Suprapubic skin (tissue), 4 donors: Measurements from ENCODE around the gene GMDS. TPM values are rescaled to one million over a fixed set of nuclear protein-coding genes. Genes with fewer than 3 reads are reported as not detected.

ENCODE experiments used
- DNase-seq, 2 donors: peaks; one replicate each; pipeline ENCODE4 v3.0.0-alpha.2; 2019; ENCODE audit warnings: low spot score in 2 of 2
- H3K27ac ChIP-seq: fragments of 200-600 bp; sonication (generic); one replicate; pipeline ENCODE4 v1.5.1; 2019
- H3K27me3 ChIP-seq: fragments of 200-600 bp; sonication (generic); one replicate; pipeline ENCODE4 v1.5.1; 2019
- H3K36me3 ChIP-seq: fragments of 200-600 bp; sonication (generic); one replicate; pipeline ENCODE4 v1.5.1; 2019
- H3K4me1 ChIP-seq: fragments of 200-600 bp; sonication (generic); one replicate; pipeline ENCODE4 v1.5.1; 2019
- H3K4me3 ChIP-seq: fragments of 200-600 bp; sonication (generic); one replicate; pipeline ENCODE4 v1.5.1; 2019; ENCODE audit warnings: mild to moderate bottlenecking
- H3K9me3 ChIP-seq: fragments of 200-600 bp; sonication (generic); one replicate; pipeline ENCODE4 v1.5.1; 2019
- EP300 ChIP-seq: sonication (generic); formaldehyde crosslinking; IDR thresholded peaks from one replicate; pipeline ENCODE4 v1.6.1; 2017; ENCODE audit warnings: antibody characterized with exemption
- POLR2A ChIP-seq, 2 donors: fragments of 450-650 bp; IDR thresholded peaks; one replicate each; pipeline ENCODE4 v1.6.1; 2017; ENCODE audit warnings: antibody characterized with exemption in 2 of 2, mild to moderate bottlenecking in 2 of 2, moderate library complexity in 2 of 2
- POLR2AphosphoS5 ChIP-seq, 3 donors: sonication (generic); formaldehyde crosslinking; IDR thresholded peaks; one replicate each; pipeline ENCODE4 v1.6.1; 2017; ENCODE audit warnings: antibody characterized with exemption in 3 of 3
- WGBS: methylation state at CpG from one replicate; pipeline ENCODE4 v1.1.5; 2018; 5-methylcytosine and 5-hydroxymethylcytosine counted together
- total RNA-seq, 4 donors: library from RNA; depleted of rRNA; stranded (reverse); fragments of >200 nt; gene quantifications; one replicate each; pipeline ENCODE4 v1.1.0, GENCODE V29; 2016
- TF ChIP-seq, protein P1 (sequence below), 2 donors: fragments of 200-600 bp in 1 of 2; fragments of 450-650 bp in 1 of 2; sonication (generic) in 1 of 2; IDR thresholded peaks; one replicate each; pipeline ENCODE4 v1.5.1; 2016 to 2019; ENCODE audit warnings: antibody characterized with exemption in 2 of 2, mild to moderate bottlenecking in 1 of 2, moderate library complexity in 1 of 2

GMDS gene
- total RNA-seq, 4 donors from 2014 or later: 11.7 to 19.3 (median 13.2) TPM

DNA sequence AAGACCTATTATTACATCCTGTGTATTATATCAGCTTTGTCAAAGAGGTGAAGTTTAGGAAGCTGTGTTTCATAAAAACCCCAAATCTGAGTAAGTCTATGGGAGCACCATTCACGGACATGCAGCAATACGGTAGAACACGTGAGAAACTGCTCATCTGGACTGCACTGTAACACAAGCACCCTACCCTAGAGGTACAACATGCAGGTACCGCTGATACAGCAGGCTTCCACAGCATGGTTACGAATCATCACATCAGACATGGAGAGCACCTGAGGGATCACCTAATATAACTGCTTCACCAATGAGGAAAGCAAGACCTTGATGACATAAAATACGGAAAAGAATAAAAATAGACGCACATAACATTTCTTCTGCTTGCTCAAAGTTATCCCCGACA, 96.7 kb downstream of the GMDS start:
- Histone ChIP-seq H3K27me3 (no peaks in the 10 kb centered on the region), H3K9me3 (no peaks in the 10 kb centered on the region), H3K36me3 (no peaks in the 10 kb centered on the region), H3K27ac (no peak overlapping the region), H3K4me1 (peaks cover 3% of the 10 kb centered on the region), H3K4me3 (no peak overlapping the region)
- DNase-seq: no peak
- TF ChIP-seq EP300: no peak
- TF ChIP-seq POLR2A (IDR thresholded peaks at IDR 0.05): no peak
- TF ChIP-seq, protein P1, sequence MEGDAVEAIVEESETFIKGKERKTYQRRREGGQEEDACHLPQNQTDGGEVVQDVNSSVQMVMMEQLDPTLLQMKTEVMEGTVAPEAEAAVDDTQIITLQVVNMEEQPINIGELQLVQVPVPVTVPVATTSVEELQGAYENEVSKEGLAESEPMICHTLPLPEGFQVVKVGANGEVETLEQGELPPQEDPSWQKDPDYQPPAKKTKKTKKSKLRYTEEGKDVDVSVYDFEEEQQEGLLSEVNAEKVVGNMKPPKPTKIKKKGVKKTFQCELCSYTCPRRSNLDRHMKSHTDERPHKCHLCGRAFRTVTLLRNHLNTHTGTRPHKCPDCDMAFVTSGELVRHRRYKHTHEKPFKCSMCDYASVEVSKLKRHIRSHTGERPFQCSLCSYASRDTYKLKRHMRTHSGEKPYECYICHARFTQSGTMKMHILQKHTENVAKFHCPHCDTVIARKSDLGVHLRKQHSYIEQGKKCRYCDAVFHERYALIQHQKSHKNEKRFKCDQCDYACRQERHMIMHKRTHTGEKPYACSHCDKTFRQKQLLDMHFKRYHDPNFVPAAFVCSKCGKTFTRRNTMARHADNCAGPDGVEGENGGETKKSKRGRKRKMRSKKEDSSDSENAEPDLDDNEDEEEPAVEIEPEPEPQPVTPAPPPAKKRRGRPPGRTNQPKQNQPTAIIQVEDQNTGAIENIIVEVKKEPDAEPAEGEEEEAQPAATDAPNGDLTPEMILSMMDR (IDR thresholded peaks at IDR 0.05): no peak
- no peak for TF ChIP-seq POLR2AphosphoS5 (IDR thresholded peaks at IDR 0.05)
- WGBS: over 99% methylated on average over 8 of the region's 8 CpGs

GRCh38 chr6:2147766-2148448, 97.5 kb downstream of the GMDS start:
- H3K4me3 ChIP-seq: no peak overlapping the region
- DNase-seq: no peak
- no peaks in the 10 kb centered on the region for H3K9me3 ChIP-seq
- peaks cover 3% of the 10 kb centered on the region for H3K4me1 ChIP-seq
- no peak overlapping the region for H3K27ac ChIP-seq
- no peaks in the 10 kb centered on the region for H3K27me3 ChIP-seq
- no peak for TF ChIP-seq EP300
- no peak for TF ChIP-seq POLR2A (IDR thresholded peaks at IDR 0.05)
- no peak for TF ChIP-seq POLR2AphosphoS5 (IDR thresholded peaks at IDR 0.05)
- TF ChIP-seq, protein P1 (IDR thresholded peaks at IDR 0.05): no peak
- WGBS: 75% methylated on average over 6 of the region's 6 CpGs
- no peaks in the 10 kb centered on the region for H3K36me3 ChIP-seq

DNA sequence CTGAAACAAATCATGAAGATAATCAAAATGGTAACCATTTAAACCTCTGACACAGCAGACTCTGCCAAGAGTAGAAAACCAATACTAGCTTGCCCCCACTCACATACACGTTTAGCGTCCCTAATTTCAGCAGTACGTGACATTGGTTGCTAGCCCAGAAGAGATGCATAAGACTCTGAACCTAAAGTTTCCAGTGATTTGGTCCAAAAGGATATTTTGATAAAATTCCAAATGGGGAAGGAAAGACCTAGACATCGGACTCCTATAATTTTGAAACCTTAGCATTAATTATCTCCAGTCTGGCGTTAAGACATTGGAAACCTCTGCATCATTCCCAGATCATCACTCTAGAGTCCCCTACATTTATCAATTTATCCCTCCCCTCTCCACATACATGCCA, 98.1 kb downstream of the GMDS start:
- no peak overlapping the region for H3K4me3 ChIP-seq
- H3K27me3 ChIP-seq: no peaks in the 10 kb centered on the region
- H3K36me3 ChIP-seq: no peaks in the 10 kb centered on the region
- no peaks in the 10 kb centered on the region for H3K9me3 ChIP-seq
- peaks cover 3% of the 10 kb centered on the region for H3K4me1 ChIP-seq
- TF ChIP-seq, protein P1 (IDR thresholded peaks at IDR 0.05): no peak
- TF ChIP-seq POLR2AphosphoS5 (IDR thresholded peaks at IDR 0.05) (no peak), EP300 (no peak), POLR2A (IDR thresholded peaks at IDR 0.05) (no peak)
- 88% methylated on average over 5 of the region's 5 CpGs for WGBS
- no peak for DNase-seq
- H3K27ac ChIP-seq: no peak overlapping the region

GRCh38 chr6:2144210-2144609, 101.2 kb downstream of the GMDS start:
- Histone ChIP-seq H3K27me3 (no peaks in the 10 kb centered on the region), H3K4me1 (peaks cover 3% of the 10 kb centered on the region), H3K4me3 (no peak overlapping the region), H3K36me3 (no peaks in the 10 kb centered on the region), H3K27ac (no peak overlapping the region), H3K9me3 (no peaks in the 10 kb centered on the region)
- TF ChIP-seq POLR2A (IDR thresholded peaks at IDR 0.05) (no peak), EP300 (no peak), POLR2AphosphoS5 (IDR thresholded peaks at IDR 0.05) (no peak)
- TF ChIP-seq, protein P1 (IDR thresholded peaks at IDR 0.05): no peak
- WGBS: 83% methylated on average over 4 of the region's 4 CpGs
- DNase-seq: no peak

DNA sequence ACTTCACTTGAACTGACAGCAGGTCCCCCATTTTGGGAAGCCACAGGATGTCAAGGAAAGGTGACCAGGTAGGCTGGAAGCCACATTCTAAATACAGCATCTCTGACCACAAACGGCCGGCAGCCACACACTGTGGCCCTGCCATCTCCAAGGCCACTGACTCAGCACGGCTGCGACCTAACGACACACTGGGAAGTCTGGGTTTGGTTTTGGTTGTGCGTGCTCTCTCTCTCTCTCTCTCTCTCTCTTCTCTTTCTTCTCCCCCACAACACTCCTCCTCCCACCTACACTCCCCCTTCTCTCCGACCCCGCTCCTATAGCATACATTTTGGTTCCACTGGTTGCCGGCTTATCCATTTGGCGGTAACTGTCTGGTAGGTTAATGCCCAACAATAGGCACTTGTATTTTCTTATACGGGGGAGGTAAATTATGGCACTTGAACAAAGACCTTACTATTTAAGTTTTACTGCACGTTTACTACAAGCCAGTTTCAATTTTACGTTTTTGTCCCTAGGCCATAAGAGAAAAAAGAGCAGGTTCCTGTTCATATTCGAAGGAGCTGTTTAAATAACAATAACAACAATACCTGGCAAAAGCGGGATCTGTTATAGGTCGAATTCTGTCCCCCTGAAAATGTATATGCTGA, 103.6 kb downstream of the GMDS start:
- H3K4me3 ChIP-seq: no peak overlapping the region
- WGBS: 81% methylated on average over 16 of the region's 16 CpGs
- TF ChIP-seq EP300: no peak

More for the DNA sequence above, 103.6 kb downstream of the GMDS start:
- Histone ChIP-seq H3K27ac (peak overlapping the region; percentile 25), H3K4me1 (peaks cover 3% of the 10 kb centered on the region), H3K9me3 (no peaks in the 10 kb centered on the region), H3K27me3 (no peaks in the 10 kb centered on the region), H3K36me3 (no peaks in the 10 kb centered on the region)
- DNase-seq: no peak
